K562 (cell line): ENCODE results near the gene EEF1AKMT1. TPM values are rescaled to one million over a fixed set of nuclear protein-coding genes. Genes with fewer than 3 reads are reported as not detected.

ENCODE experiments used
- ARID2 ChIP-seq: fragments of 450-650 bp; IDR thresholded peaks from 2 replicates; pipeline ENCODE4 v1.6.1; 2017; ENCODE audit warnings: antibody characterized with exemption, mild to moderate bottlenecking
- CHD1 ChIP-seq: fragments of 200-600 bp; sonication (generic); IDR thresholded peaks from one replicate; pipeline ENCODE4 v1.6.1; 2012; ENCODE audit warnings: mild to moderate bottlenecking, moderate library complexity, low read length, inconsistent platforms
- XRCC5 ChIP-seq: fragments of 200-400 bp; formaldehyde crosslinking; IDR thresholded peaks from 2 replicates; pipeline ENCODE4 v1.6.1; 2017; ENCODE audit warnings: low read depth, mild to moderate bottlenecking, low read length
- ZNF12 ChIP-seq: sonication (generic); formaldehyde crosslinking; IDR thresholded peaks from 2 replicates; pipeline ENCODE4 v1.4.0; 2020; ENCODE audit warnings: mild to moderate bottlenecking, missing genetic modification reagents
- ZNF121 ChIP-seq: sonication (generic); formaldehyde crosslinking; conservative IDR thresholded peaks from 2 replicates; pipeline ENCODE4 v1.8.0; 2022; ENCODE audit warnings: missing genetic modification reagents
- ZNF57 ChIP-seq: fragments of 450-650 bp; formaldehyde crosslinking; IDR thresholded peaks from 2 replicates; pipeline ENCODE4 v1.4.0; 2020; ENCODE audit warnings: mild to moderate bottlenecking, moderate library complexity
- ZNF695 ChIP-seq: fragments of 450-650 bp; formaldehyde crosslinking; IDR thresholded peaks from 2 replicates; pipeline ENCODE4 v1.4.0; 2020; ENCODE audit warnings: mild to moderate bottlenecking, moderate library complexity
- ZNF717 ChIP-seq: fragments of 250-450 bp; sonication (Bioruptor Pico); IDR thresholded peaks from 2 replicates; pipeline ENCODE4 v1.5.0; 2021
- ZNF830 ChIP-seq: fragments of 250-450 bp; sonication (Bioruptor Pico); IDR thresholded peaks from 2 replicates; pipeline ENCODE4 v1.5.0; 2021; ENCODE audit warnings: mild to moderate bottlenecking
- polyA plus RNA-seq, 8 experiments: library from polyadenylated mRNA; depleted of rRNA in 4 of 8; stranded (reverse) in 5 of 8; unstranded in 3 of 8; fragments of >200 nt; fragmentation: Nextera tagmentation in 2 of 8; fragmentation: Illumina TruSeq in 1 of 8; extraction: Ambion mirVana in 2 of 8; extraction: Trizol in 1 of 8; gene quantifications; 2 replicates each; pipeline versions ENCODE4 v1.2.1 to v1.2.3, GENCODE V29; 2011 to 2014; ENCODE audit warnings: inconsistent platforms in 1 of 8, missing spikeins in 1 of 8
- total RNA-seq, 7 experiments: library from RNA; depleted of rRNA in 6 of 7; stranded (reverse); fragments of >200 nt in 6 of 7; fragmentation: Illumina TruSeq in 2 of 7; extraction: Trizol in 2 of 7; gene quantifications; 2 replicates each; pipeline versions ENCODE4 v1.2.1 to v1.2.3, GENCODE V29; 2011 to 2021; ENCODE audit warnings: low replicate concordance in 1 of 7
- TF ChIP-seq, protein P1 (sequence below): fragments of 250-450 bp; sonication (Bioruptor Pico); IDR thresholded peaks from 2 replicates; pipeline ENCODE4 v1.4.0; 2020; ENCODE audit warnings: mild to moderate bottlenecking, moderate library complexity, borderline replicate concordance
- TF ChIP-seq, protein P2 (sequence below): fragments of 200-800 bp; sonication (Bioruptor generic); IDR thresholded peaks from 2 replicates; pipeline ENCODE4 v1.6.1; 2016; ENCODE audit warnings: missing genetic modification characterization, missing compliant biosample characterization

The EEF1AKMT1 gene
- total and polyA plus RNA-seq, 9 of the 15 experiments (the other 6 are each of a cell fraction or from before 2014, with no cell fraction given): 5.3 to 36.3 (median 7.9) TPM

DNA sequence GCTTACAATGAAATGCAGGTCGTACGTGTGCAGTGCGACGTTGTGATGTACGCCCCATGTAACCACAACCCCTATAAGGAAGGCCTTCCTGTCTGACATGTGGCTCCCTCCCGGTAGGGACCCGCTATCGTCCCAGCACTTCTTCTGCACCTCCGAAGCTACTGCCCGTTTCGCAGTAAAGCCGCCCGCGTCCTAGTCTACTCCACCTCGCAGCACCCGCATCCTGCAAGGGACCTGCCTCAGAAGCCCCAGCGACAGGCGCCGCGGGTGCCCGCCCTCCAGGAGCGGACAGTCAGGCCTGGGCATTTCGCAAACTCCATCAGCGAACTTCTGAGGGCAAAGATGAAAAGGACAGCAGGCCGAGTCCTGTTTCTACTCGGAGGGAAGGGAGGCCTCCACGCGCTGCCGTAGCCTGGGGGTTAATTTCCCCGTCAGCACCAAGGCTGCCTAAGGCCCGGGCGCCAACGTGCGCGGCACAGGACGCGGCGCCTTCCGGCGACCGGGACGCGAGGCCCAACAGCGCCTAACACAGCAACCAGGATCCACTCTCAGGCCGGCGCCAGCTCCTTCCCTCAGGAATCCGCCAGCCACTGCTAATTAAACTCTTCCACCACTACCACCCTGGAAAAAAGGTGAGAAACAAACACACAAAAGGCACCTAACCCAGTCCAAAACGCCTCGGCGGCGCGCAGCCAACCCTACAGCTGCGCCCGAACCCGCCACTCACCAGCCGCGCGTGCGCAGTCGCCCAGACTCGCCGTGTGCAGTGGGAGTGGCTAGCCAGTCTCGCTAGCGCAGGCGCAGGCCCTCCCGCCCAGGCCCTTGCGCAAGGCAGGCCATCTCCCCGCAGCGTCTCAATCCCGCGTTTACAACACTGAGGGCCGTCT is at the start of gene EEF1AKMT1 (continued):
- TF ChIP-seq, protein P1, sequence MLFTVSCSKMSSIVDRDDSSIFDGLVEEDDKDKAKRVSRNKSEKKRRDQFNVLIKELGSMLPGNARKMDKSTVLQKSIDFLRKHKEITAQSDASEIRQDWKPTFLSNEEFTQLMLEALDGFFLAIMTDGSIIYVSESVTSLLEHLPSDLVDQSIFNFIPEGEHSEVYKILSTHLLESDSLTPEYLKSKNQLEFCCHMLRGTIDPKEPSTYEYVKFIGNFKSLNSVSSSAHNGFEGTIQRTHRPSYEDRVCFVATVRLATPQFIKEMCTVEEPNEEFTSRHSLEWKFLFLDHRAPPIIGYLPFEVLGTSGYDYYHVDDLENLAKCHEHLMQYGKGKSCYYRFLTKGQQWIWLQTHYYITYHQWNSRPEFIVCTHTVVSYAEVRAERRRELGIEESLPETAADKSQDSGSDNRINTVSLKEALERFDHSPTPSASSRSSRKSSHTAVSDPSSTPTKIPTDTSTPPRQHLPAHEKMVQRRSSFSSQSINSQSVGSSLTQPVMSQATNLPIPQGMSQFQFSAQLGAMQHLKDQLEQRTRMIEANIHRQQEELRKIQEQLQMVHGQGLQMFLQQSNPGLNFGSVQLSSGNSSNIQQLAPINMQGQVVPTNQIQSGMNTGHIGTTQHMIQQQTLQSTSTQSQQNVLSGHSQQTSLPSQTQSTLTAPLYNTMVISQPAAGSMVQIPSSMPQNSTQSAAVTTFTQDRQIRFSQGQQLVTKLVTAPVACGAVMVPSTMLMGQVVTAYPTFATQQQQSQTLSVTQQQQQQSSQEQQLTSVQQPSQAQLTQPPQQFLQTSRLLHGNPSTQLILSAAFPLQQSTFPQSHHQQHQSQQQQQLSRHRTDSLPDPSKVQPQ (CRISPR knock-in tag): no peak
- no peak for TF ChIP-seq ZNF121 (CRISPR knock-in tag)
- TF ChIP-seq CHD1: no peak
- TF ChIP-seq ZNF695 (CRISPR knock-in tag): no peak
- TF ChIP-seq ARID2: no peak
- no peak for TF ChIP-seq ZNF717
- no peak for TF ChIP-seq ZNF12 (CRISPR knock-in tag)
- TF ChIP-seq, protein P2, sequence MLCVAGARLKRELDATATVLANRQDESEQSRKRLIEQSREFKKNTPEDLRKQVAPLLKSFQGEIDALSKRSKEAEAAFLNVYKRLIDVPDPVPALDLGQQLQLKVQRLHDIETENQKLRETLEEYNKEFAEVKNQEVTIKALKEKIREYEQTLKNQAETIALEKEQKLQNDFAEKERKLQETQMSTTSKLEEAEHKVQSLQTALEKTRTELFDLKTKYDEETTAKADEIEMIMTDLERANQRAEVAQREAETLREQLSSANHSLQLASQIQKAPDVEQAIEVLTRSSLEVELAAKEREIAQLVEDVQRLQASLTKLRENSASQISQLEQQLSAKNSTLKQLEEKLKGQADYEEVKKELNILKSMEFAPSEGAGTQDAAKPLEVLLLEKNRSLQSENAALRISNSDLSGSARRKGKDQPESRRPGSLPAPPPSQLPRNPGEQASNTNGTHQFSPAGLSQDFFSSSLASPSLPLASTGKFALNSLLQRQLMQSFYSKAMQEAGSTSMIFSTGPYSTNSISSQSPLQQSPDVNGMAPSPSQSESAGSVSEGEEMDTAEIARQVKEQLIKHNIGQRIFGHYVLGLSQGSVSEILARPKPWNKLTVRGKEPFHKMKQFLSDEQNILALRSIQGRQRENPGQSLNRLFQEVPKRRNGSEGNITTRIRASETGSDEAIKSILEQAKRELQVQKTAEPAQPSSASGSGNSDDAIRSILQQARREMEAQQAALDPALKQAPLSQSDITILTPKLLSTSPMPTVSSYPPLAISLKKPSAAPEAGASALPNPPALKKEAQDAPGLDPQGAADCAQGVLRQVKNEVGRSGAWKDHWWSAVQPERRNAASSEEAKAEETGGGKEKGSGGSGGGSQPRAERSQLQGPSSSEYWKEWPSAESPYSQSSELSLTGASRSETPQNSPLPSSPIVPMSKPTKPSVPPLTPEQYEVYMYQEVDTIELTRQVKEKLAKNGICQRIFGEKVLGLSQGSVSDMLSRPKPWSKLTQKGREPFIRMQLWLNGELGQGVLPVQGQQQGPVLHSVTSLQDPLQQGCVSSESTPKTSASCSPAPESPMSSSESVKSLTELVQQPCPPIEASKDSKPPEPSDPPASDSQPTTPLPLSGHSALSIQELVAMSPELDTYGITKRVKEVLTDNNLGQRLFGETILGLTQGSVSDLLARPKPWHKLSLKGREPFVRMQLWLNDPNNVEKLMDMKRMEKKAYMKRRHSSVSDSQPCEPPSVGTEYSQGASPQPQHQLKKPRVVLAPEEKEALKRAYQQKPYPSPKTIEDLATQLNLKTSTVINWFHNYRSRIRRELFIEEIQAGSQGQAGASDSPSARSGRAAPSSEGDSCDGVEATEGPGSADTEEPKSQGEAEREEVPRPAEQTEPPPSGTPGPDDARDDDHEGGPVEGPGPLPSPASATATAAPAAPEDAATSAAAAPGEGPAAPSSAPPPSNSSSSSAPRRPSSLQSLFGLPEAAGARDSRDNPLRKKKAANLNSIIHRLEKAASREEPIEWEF (CRISPR knock-in tag): no peak
- no peak for TF ChIP-seq XRCC5
- no peak for TF ChIP-seq ZNF57
- TF ChIP-seq ZNF830 (CRISPR knock-in tag): no peak
